ENCODE results near the gene DNAJC1.
"Not testable (repeated sequence)": the region's sequence is repeated elsewhere in the genome, so short reads cannot be mapped to it uniquely, and the experiment has no call there.

The DNAJC1 gene

DNA sequence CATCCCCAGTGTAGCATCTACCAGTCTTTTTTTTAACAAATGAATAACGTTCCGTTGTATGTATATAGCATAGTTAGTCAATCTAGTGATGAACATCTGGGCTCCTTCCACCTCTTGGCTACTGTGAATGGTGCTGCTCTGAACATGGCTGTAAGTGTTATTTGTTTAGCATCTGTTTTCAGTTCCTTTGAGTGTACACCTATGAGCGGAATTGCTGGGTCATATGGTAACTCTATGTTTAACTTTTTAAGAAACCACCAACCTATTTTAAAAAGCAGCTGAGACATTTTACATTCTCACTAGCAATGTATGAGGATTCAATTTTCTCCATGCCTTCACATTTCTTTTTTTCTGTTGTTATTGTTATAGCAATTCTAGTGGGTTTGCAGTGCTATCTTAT is 178.2 kb downstream of the DNAJC1 start:
- Histone ChIP-seq H3K36me3 (ENCODE audit: control insufficient read depth in 4 of 4, insufficient read depth in 4 of 4, low read length in 3 of 4) (peaks cover 0 to 25% (median 3%) of the 10 kb centered on the region in 4 experiments), H3K27me3 (replicated peaks in 2 of 5; ENCODE audit: control insufficient read depth in 4 of 5, insufficient read depth in 5 of 5, low read length in 4 of 5) (no peaks in the 10 kb centered on the region), H3K4me1 (ENCODE audit: control extremely low read depth in 1 of 4, control insufficient read depth in 4 of 4, insufficient read depth in 4 of 4, low read length in 3 of 4) (no peaks in the 10 kb centered on the region), H3K4me3 (ENCODE audit: control insufficient read depth in 1 of 7, extremely low read depth in 1 of 7, insufficient read depth in 4 of 7, low read depth in 2 of 7, low read length in 6 of 7) (no peak overlapping the region), H3K27ac (ENCODE audit: insufficient read depth in 1 of 2, low read depth in 1 of 2, low read length in 2 of 2, poor library complexity in 1 of 2, severe bottlenecking in 2 of 2) (no peak overlapping the region), H3K9me3 (ENCODE audit: control extremely low read depth in 1 of 5, control insufficient read depth in 4 of 5, insufficient read depth in 2 of 5, low read depth in 1 of 5, low read length in 4 of 5) (peaks cover 11 to 63% (median 23%) of the 10 kb centered on the region in 5 experiments)
- POLR2A ChIA-PET, result no interaction called here
- peak in 2 of 3 donors; percentile 31 to 54 for DNase-seq
- no CpG with 5 or more reads among the region's 3 CpGs for WGBS (ENCODE audit: insufficient coverage)
- CTCF ChIA-PET, result no interaction called here

DNA sequence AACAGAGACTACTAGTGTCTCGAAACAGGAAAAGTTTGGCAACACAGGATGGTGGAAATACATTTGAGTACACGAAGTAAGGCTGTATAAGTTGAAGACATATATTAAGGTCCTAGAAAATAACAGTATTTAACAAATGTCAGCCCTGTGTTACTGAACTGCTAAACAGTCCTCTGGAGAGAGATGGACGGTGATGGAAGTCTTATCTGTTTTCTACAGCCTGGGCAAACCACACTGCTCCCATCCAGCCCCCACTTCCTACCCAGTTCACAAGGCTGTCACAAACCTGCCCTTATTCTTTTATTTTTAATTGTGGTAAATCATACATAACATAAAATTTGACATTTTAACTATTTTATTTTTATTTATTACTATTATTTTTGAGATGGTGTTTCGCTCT is 179.1 kb downstream of the DNAJC1 start:
- Histone ChIP-seq H3K4me3 (ENCODE audit: control insufficient read depth in 1 of 7, extremely low read depth in 1 of 7, insufficient read depth in 4 of 7, low read depth in 2 of 7, low read length in 6 of 7) (no peak overlapping the region), H3K4me1 (ENCODE audit: control extremely low read depth in 1 of 4, control insufficient read depth in 4 of 4, insufficient read depth in 4 of 4, low read length in 3 of 4) (no peaks in the 10 kb centered on the region), H3K27ac (ENCODE audit: insufficient read depth in 1 of 2, low read depth in 1 of 2, low read length in 2 of 2, poor library complexity in 1 of 2, severe bottlenecking in 2 of 2) (no peak overlapping the region), H3K36me3 (ENCODE audit: control insufficient read depth in 4 of 4, insufficient read depth in 4 of 4, low read length in 3 of 4) (peaks cover 0 to 27% (median 3%) of the 10 kb centered on the region in 4 experiments), H3K9me3 (ENCODE audit: control extremely low read depth in 1 of 5, control insufficient read depth in 4 of 5, insufficient read depth in 2 of 5, low read depth in 1 of 5, low read length in 4 of 5) (peaks cover 8 to 58% (median 23%) of the 10 kb centered on the region in 5 experiments), H3K27me3 (replicated peaks in 2 of 5; ENCODE audit: control insufficient read depth in 4 of 5, insufficient read depth in 5 of 5, low read length in 4 of 5) (no peaks in the 10 kb centered on the region)
- peak in 2 of 3 donors; percentile 18 to 43 for DNase-seq
- ChIA-PET CTCF (no interaction called here), POLR2A (no interaction called here)
- WGBS (ENCODE audit: insufficient coverage), result 100% methylated on average over 1 of the region's 4 CpGs

DNA sequence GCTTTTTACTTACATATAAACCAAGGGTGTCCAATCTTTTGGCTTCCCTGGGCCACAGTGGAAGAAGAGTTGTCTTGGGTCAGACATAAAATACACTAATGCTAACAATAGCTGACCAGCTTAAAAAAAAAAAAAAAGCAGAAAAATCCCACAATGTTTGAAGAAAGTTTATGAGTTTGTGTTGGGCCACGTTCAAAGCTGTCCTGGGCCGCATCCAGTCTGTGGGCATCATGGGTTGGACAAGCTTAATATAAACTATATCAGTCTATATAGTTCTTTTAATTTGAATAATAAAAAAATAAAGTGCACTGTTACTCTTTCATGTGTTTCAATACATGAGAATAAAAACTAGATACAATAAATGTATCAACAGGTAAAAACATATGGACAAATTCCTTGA is 179.9 kb downstream of the DNAJC1 start:
- H3K27me3 ChIP-seq (replicated peaks in 2 of 5; ENCODE audit: control insufficient read depth in 4 of 5, insufficient read depth in 5 of 5, low read length in 4 of 5), result no peaks in the 10 kb centered on the region
- no peak overlapping the region for H3K4me3 ChIP-seq (ENCODE audit: control insufficient read depth in 1 of 7, extremely low read depth in 1 of 7, insufficient read depth in 4 of 7, low read depth in 2 of 7, low read length in 6 of 7)
- CTCF ChIA-PET, result interaction anchor here (0.6 kb wide), 1 partner anchor 61 kb away, joined by 3 read pairs; no protein-coding TSS in a partner anchor
- H3K36me3 ChIP-seq (ENCODE audit: control insufficient read depth in 4 of 4, insufficient read depth in 4 of 4, low read length in 3 of 4), result peaks cover 0 to 27% (median 3%) of the 10 kb centered on the region in 4 experiments
- no peak overlapping the region for H3K27ac ChIP-seq (ENCODE audit: insufficient read depth in 1 of 2, low read depth in 1 of 2, low read length in 2 of 2, poor library complexity in 1 of 2, severe bottlenecking in 2 of 2)
- peaks cover 8 to 52% (median 23%) of the 10 kb centered on the region in 5 experiments for H3K9me3 ChIP-seq (ENCODE audit: control extremely low read depth in 1 of 5, control insufficient read depth in 4 of 5, insufficient read depth in 2 of 5, low read depth in 1 of 5, low read length in 4 of 5)
- H3K4me1 ChIP-seq (ENCODE audit: control extremely low read depth in 1 of 4, control insufficient read depth in 4 of 4, insufficient read depth in 4 of 4, low read length in 3 of 4), result no peaks in the 10 kb centered on the region
- POLR2A ChIA-PET, result no interaction called here
- WGBS (ENCODE audit: insufficient coverage), result no CpG with 5 or more reads among the region's 2 CpGs
- DNase-seq, result no peak

DNA sequence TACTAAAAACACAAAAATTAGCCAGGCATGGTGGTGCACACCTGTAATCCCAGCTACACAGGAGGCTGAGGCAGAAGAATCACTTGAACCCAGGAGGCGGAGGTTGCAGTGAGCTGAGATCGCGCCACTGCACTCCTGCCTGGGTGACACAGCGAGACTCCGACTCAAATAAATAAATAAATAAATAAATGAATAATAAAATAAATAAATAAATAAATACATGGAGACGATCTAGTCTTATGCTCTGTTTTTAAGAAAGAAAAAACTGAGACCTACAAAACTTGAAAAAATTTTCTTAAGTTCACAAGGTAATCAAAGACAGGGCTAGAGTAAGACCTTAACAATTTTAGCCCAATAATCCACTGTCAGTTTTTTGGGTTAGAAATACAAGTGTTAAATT is 181.3 kb downstream of the DNAJC1 start:
- WGBS (ENCODE audit: insufficient coverage), result 100% methylated on average over 1 of the region's 6 CpGs
- H3K4me1 ChIP-seq (ENCODE audit: control extremely low read depth in 1 of 4, control insufficient read depth in 4 of 4, insufficient read depth in 4 of 4, low read length in 3 of 4); H3K27me3 ChIP-seq (replicated peaks in 2 of 5; ENCODE audit: control insufficient read depth in 4 of 5, insufficient read depth in 5 of 5, low read length in 4 of 5); CTCF ChIA-PET; DNase-seq; POLR2A ChIA-PET; H3K4me3 ChIP-seq (ENCODE audit: control insufficient read depth in 1 of 7, extremely low read depth in 1 of 7, insufficient read depth in 4 of 7, low read depth in 2 of 7, low read length in 6 of 7); H3K27ac ChIP-seq (ENCODE audit: insufficient read depth in 1 of 2, low read depth in 1 of 2, low read length in 2 of 2, poor library complexity in 1 of 2, severe bottlenecking in 2 of 2): not testable (repeated sequence)
- Histone ChIP-seq H3K36me3 (ENCODE audit: control insufficient read depth in 4 of 4, insufficient read depth in 4 of 4, low read length in 3 of 4) (peaks cover 0 to 22% (median 2%) of the 10 kb centered on the region in 4 experiments), H3K9me3 (ENCODE audit: control extremely low read depth in 1 of 5, control insufficient read depth in 4 of 5, insufficient read depth in 2 of 5, low read depth in 1 of 5, low read length in 4 of 5) (peaks cover 8 to 38% (median 21%) of the 10 kb centered on the region in 5 experiments)

DNA sequence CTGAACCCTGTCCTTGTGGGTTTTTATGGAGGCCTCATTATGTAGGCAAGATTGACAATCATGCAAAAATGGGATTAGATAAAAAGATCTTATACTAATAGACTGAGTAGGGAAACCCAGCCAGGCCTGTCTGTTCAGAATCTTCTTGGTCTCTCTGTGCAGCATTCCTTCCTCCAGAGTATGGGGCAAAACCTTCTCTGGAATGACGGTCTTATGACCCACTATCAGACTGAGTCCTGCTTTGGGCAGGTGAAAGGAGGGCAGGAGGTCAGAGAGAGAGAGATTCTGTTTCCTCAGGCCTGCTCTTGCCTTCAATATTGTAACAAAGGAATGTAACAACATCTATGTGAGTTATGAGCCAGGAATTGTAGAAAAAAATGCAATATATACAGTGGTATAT is 182.6 kb downstream of the DNAJC1 start:
- ChIA-PET POLR2A (no interaction called here), CTCF (no interaction called here)
- H3K27ac ChIP-seq (ENCODE audit: insufficient read depth in 1 of 2, low read depth in 1 of 2, low read length in 2 of 2, poor library complexity in 1 of 2, severe bottlenecking in 2 of 2), result no peak overlapping the region
- no peak overlapping the region for H3K4me3 ChIP-seq (ENCODE audit: control insufficient read depth in 1 of 7, extremely low read depth in 1 of 7, insufficient read depth in 4 of 7, low read depth in 2 of 7, low read length in 6 of 7)
- H3K9me3 ChIP-seq (ENCODE audit: control extremely low read depth in 1 of 5, control insufficient read depth in 4 of 5, insufficient read depth in 2 of 5, low read depth in 1 of 5, low read length in 4 of 5), result peaks cover 4 to 31% (median 13%) of the 10 kb centered on the region in 5 experiments
- DNase-seq, result no peak
- H3K27me3 ChIP-seq (replicated peaks in 2 of 5; ENCODE audit: control insufficient read depth in 4 of 5, insufficient read depth in 5 of 5, low read length in 4 of 5), result no peaks in the 10 kb centered on the region
- WGBS (ENCODE audit: insufficient coverage), result no CpG with 5 or more reads among the region's 1 CpG
- H3K4me1 ChIP-seq (ENCODE audit: control extremely low read depth in 1 of 4, control insufficient read depth in 4 of 4, insufficient read depth in 4 of 4, low read length in 3 of 4), result no peaks in the 10 kb centered on the region
- H3K36me3 ChIP-seq (ENCODE audit: control insufficient read depth in 4 of 4, insufficient read depth in 4 of 4, low read length in 3 of 4), result peaks cover 0 to 22% (median 2%) of the 10 kb centered on the region in 4 experiments

DNA sequence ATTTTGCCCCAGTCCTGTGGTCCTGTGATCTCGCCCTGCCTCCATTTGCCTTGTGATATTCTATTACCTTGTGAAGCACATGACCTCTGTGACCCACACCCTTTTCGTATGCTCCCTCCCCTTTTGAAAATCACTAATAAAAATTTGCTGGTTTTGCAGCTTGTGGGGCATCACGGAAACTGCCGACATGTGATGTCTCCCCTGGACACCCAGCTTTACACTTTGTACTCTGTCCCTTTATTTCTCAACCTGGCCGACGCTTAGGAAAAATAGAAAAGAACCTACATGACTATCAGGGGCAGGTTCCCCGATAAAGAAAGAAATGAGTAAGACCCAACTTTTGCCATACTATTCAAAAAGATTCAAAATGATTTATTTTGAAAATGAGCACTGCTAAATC is 185.1 kb downstream of the DNAJC1 start:
- CTCF ChIA-PET; DNase-seq; H3K4me1 ChIP-seq (ENCODE audit: control extremely low read depth in 1 of 4, control insufficient read depth in 4 of 4, insufficient read depth in 4 of 4, low read length in 3 of 4); H3K27me3 ChIP-seq (replicated peaks in 2 of 5; ENCODE audit: control insufficient read depth in 4 of 5, insufficient read depth in 5 of 5, low read length in 4 of 5); H3K27ac ChIP-seq (ENCODE audit: insufficient read depth in 1 of 2, low read depth in 1 of 2, low read length in 2 of 2, poor library complexity in 1 of 2, severe bottlenecking in 2 of 2); H3K4me3 ChIP-seq (ENCODE audit: control insufficient read depth in 1 of 7, extremely low read depth in 1 of 7, insufficient read depth in 4 of 7, low read depth in 2 of 7, low read length in 6 of 7); POLR2A ChIA-PET: not testable (repeated sequence)
- Histone ChIP-seq H3K9me3 (ENCODE audit: control extremely low read depth in 1 of 5, control insufficient read depth in 4 of 5, insufficient read depth in 2 of 5, low read depth in 1 of 5, low read length in 4 of 5) (peaks cover 4 to 28% (median 9%) of the 10 kb centered on the region in 5 experiments), H3K36me3 (ENCODE audit: control insufficient read depth in 4 of 4, insufficient read depth in 4 of 4, low read length in 3 of 4) (peaks cover 0 to 29% (median 3%) of the 10 kb centered on the region in 4 experiments)
- WGBS (ENCODE audit: insufficient coverage), result 94% methylated on average over 5 of the region's 7 CpGs

DNA sequence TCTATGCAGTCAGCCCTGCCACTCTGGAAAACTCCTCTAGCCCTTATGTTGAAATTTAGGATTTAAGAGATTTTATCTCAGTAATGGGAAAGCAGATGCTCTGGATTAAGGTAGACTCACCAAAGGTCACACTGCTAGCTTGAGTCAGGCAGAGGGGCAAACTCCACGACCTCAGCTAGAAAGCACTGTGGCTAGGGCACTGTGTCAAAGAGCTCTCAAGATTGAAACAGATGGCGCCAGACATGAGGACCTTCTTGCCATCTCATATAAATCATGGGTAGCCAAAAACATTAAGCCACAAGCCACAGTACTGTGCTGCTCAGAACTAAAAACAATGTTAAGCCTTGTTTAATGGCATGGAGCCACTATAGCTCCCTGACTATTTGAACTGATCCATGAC is 188.7 kb downstream of the DNAJC1 start:
- no peak overlapping the region for H3K27ac ChIP-seq (ENCODE audit: insufficient read depth in 1 of 2, low read depth in 1 of 2, low read length in 2 of 2, poor library complexity in 1 of 2, severe bottlenecking in 2 of 2)
- peaks cover 0 to 22% (median 3%) of the 10 kb centered on the region in 4 experiments for H3K36me3 ChIP-seq (ENCODE audit: control insufficient read depth in 4 of 4, insufficient read depth in 4 of 4, low read length in 3 of 4)
- WGBS (ENCODE audit: insufficient coverage), result 100% methylated on average over 2 of the region's 2 CpGs
- no peak for DNase-seq
- POLR2A ChIA-PET, result no interaction called here
- CTCF ChIA-PET, result interaction anchor here (0.7 to 1.2 kb wide), 3 partner anchors 10 to 16 kb away, joined by 3 to 5 read pairs (median 4); no protein-coding TSS in a partner anchor
- H3K4me3 ChIP-seq (ENCODE audit: control insufficient read depth in 1 of 7, extremely low read depth in 1 of 7, insufficient read depth in 4 of 7, low read depth in 2 of 7, low read length in 6 of 7), result no peak overlapping the region
- no peaks in the 10 kb centered on the region for H3K4me1 ChIP-seq (ENCODE audit: control extremely low read depth in 1 of 4, control insufficient read depth in 4 of 4, insufficient read depth in 4 of 4, low read length in 3 of 4)
- H3K27me3 ChIP-seq (replicated peaks in 2 of 5; ENCODE audit: control insufficient read depth in 4 of 5, insufficient read depth in 5 of 5, low read length in 4 of 5), result no peaks in the 10 kb centered on the region
- peaks cover 4 to 19% (median 7%) of the 10 kb centered on the region in 5 experiments for H3K9me3 ChIP-seq (ENCODE audit: control extremely low read depth in 1 of 5, control insufficient read depth in 4 of 5, insufficient read depth in 2 of 5, low read depth in 1 of 5, low read length in 4 of 5)
